ENCODE measurements around the gene ZG16.

GRCh38 chr16:29761882-29762281 is 16.2 kb upstream of the ZG16 start:
- TF ChIP-seq CTCF (conservative IDR thresholded peaks at IDR 0.05; ENCODE audit: low read depth in 2 of 2): no peak
- no peak for TF ChIP-seq JUNB (IDR thresholded peaks at IDR 0.05; ENCODE audit: unreplicated experiment)
- TF ChIP-seq REST (IDR thresholded peaks at IDR 0.05; ENCODE audit: unreplicated experiment): no peak
- no peak for TF ChIP-seq EZH2 (IDR thresholded peaks at IDR 0.05; ENCODE audit: low read depth, unreplicated experiment)
- no peak for TF ChIP-seq NANOG (IDR thresholded peaks at IDR 0.05; ENCODE audit: borderline replicate concordance)
- no peak for TF ChIP-seq POLR2AphosphoS5 (IDR thresholded peaks at IDR 0.05; ENCODE audit: low read depth)
- no peak for TF ChIP-seq EZH2phosphoT487 (IDR thresholded peaks at IDR 0.05; ENCODE audit: unreplicated experiment)
- no peak for TF ChIP-seq CREB1 (CRISPR knock-in tag; IDR thresholded peaks at IDR 0.05; ENCODE audit: low read depth)
- TF ChIP-seq ZNF114 (CRISPR knock-in tag; IDR thresholded peaks at IDR 0.05): no peak

Data from GM23338 (cell line).